GM12878 (cell line): ENCODE measurements around the gene PLXNC1. TPM values are rescaled to one million over a fixed set of nuclear protein-coding genes. Genes with fewer than 3 reads are reported as not detected.

Source experiments
- ATAC-seq: fragments of 200-7000 bp; cut with Tn5 transposase; 3 replicates; pipeline ENCODE4 v1.9.1; 2020; ENCODE audit warnings: mild to moderate bottlenecking, moderate library complexity
- BruUV-seq: library from RNA; stranded (reverse); fragments of 400-500 nt; replicated peaks from 2 replicates; lab custom pipeline; 2021; lab: Mats Ljungman, UMichigan
- CTCF ChIA-PET: fragments of 300-600 bp; sonication (Branson Sonifier 250); formaldehyde crosslinking; extraction: SDS; loops from one replicate; lab custom pipeline; 2021; ENCODE audit warnings: inconsistent platforms; lab: Yijun Ruan, JAX
- POLR2A ChIA-PET: fragments of 350-600 bp; formaldehyde crosslinking; extraction: SDS; loops from one replicate; lab custom pipeline; 2021; ENCODE audit warnings: inconsistent platforms; lab: Charles Lee
- RAD21 ChIA-PET: fragments of 300-600 bp; sonication (Branson Sonifier 250); formaldehyde crosslinking; loops from one replicate; lab custom pipeline; 2023; ENCODE audit warnings: antibody characterized with exemption; ENCODE audit not compliant: unreplicated experiment; lab: Charles Lee
- SMC1A ChIA-PET: fragments of 300-600 bp; sonication (Branson Sonifier 250); formaldehyde crosslinking; loops from one replicate; lab custom pipeline; 2023; ENCODE audit not compliant: unreplicated experiment, uncharacterized antibody; lab: Charles Lee
- DNase-seq: peaks from one replicate; pipeline ENCODE4 v3.0.0-alpha.2; 2011; ENCODE audit warnings: low read depth, low spot score
- FAIRE-seq: peaks from 3 replicates; lab custom pipeline; 2011; peaks lifted over from hg19 to GRCh38; lab: Jason Lieb, UNC
- H2AFZ ChIP-seq: 2 replicates; pipeline ENCODE4 v1.6.0; 2011; ENCODE audit warnings: low read depth, low read length, control low read depth; ENCODE audit not compliant: control insufficient read depth
- H3K27ac ChIP-seq: 2 replicates; pipeline ENCODE4 v1.5.1; 2011; ENCODE audit warnings: control low read depth; ENCODE audit not compliant: control insufficient read depth, insufficient read depth
- H3K27me3 ChIP-seq, 2 experiments: replicated peaks in 1 of 2; 2 replicates each; pipeline versions ENCODE4 v1.6.0 to v1.6.1; 2011; ENCODE audit warnings: low read length in 1 of 2; ENCODE audit not compliant: control insufficient read depth in 2 of 2, insufficient read depth in 2 of 2
- H3K36me3 ChIP-seq, 2 experiments: 2 replicates each; pipeline ENCODE4 v1.5.1; 2011; ENCODE audit warnings: low read length in 1 of 2; ENCODE audit not compliant: control insufficient read depth in 2 of 2, insufficient read depth in 2 of 2
- H3K4me1 ChIP-seq: 2 replicates; pipeline ENCODE4 v1.6.1; 2011; ENCODE audit warnings: mild to moderate bottlenecking, low read length, moderate library complexity, mixed read lengths; ENCODE audit not compliant: control insufficient read depth, insufficient read depth
- H3K4me2 ChIP-seq: 2 replicates; pipeline ENCODE4 v1.6.0; 2011; ENCODE audit warnings: control low read depth; ENCODE audit not compliant: control insufficient read depth, insufficient read depth
- H3K4me3 ChIP-seq: fragments of 200-600 bp; sonication (generic); 2 replicates; pipeline ENCODE4 v1.5.1; 2016
- H3K79me2 ChIP-seq: 2 replicates; pipeline ENCODE4 v1.6.0; 2011; ENCODE audit warnings: low read length; ENCODE audit not compliant: control insufficient read depth, insufficient read depth
- H3K9ac ChIP-seq: 2 replicates; pipeline ENCODE4 v1.8.0; 2011; ENCODE audit warnings: low read length, control low read depth, mixed read lengths; ENCODE audit not compliant: control insufficient read depth, insufficient read depth
- H3K9me3 ChIP-seq: replicated peaks from 3 replicates; pipeline ENCODE4 v1.5.1; 2011; ENCODE audit warnings: mild to moderate bottlenecking, low read length; ENCODE audit not compliant: control insufficient read depth, insufficient read depth
- H4K20me1 ChIP-seq: 2 replicates; pipeline ENCODE4 v1.6.0; 2011; ENCODE audit not compliant: control insufficient read depth, insufficient read depth
- BACH1 ChIP-seq: fragments of 450-650 bp; IDR thresholded peaks from 2 replicates; pipeline ENCODE4 v1.6.1; 2017; ENCODE audit warnings: mild to moderate bottlenecking, borderline replicate concordance
- EGR1 ChIP-seq, 2 experiments: IDR thresholded peaks; 1 replicate in 1 of 2; 2 replicates in 1 of 2; pipeline ENCODE4 v1.6.1; 2011 to 2012; ENCODE audit warnings: low read depth in 2 of 2, low read length in 2 of 2, borderline replicate concordance in 1 of 2, mild to moderate bottlenecking in 1 of 2, moderate library complexity in 1 of 2
- ETV6 ChIP-seq, 2 experiments: fragments of 450-650 bp in 1 of 2; IDR thresholded peaks in 1 of 2; conservative IDR thresholded peaks in 1 of 2; 2 replicates each; pipeline ENCODE4 v1.6.1; 2014; ENCODE audit warnings: antibody characterized with exemption in 1 of 2, borderline replicate concordance in 1 of 2, low read depth in 1 of 2, mild to moderate bottlenecking in 1 of 2, moderate library complexity in 1 of 2
- YY1 ChIP-seq: IDR thresholded peaks from 2 replicates; pipeline ENCODE4 v1.6.1; 2011; ENCODE audit warnings: low read depth, mild to moderate bottlenecking, low read length
- WGBS: methylation state at CpG from one replicate; pipeline ENCODE4 v1.1.6; 2016; ENCODE audit warnings: low lambda C conversion rate; ENCODE audit not compliant: insufficient replicate concordance, insufficient coverage; ENCODE audit errors: missing lambda C conversion rate; 5-methylcytosine and 5-hydroxymethylcytosine counted together
- in situ Hi-C: fragments of 300-500 bp; cut with MboI; formaldehyde crosslinking; loops from 9 replicates; pipeline ENCODE4 v1.14.3; 2018; ENCODE audit warnings: mixed read lengths
- intact Hi-C: fragments of 100-400 bp; cut with micrococcal nuclease; formaldehyde crosslinking; loops from one replicate; pipeline ENCODE4 v1.14.2; 2022; ENCODE audit not compliant: unreplicated experiment
- polyA plus RNA-seq, 11 experiments: library from polyadenylated mRNA; depleted of rRNA in 4 of 11; unstranded in 6 of 11; stranded (reverse) in 5 of 11; fragments of >200 nt; fragmentation: Nextera tagmentation in 4 of 11; fragmentation: Illumina TruSeq in 1 of 11; extraction: Ambion mirVana in 4 of 11; extraction: Trizol in 1 of 11; gene quantifications; 1 replicate in 1 of 11; 2 replicates in 10 of 11; pipeline versions ENCODE4 v1.2.1 to v1.2.3, GENCODE V29; 2011 to 2016; ENCODE audit warnings: inconsistent platforms in 2 of 11, missing spikeins in 2 of 11, low read depth in 1 of 11
- total RNA-seq, 4 experiments: library from RNA; depleted of rRNA in 3 of 4; stranded (reverse); fragments of >200 nt in 3 of 4; fragmentation: Illumina TruSeq in 1 of 4; extraction: Trizol in 1 of 4; gene quantifications; 2 replicates each; pipeline versions ENCODE4 v1.2.1 to v1.2.3, GENCODE V29; 2013 to 2021
- TF ChIP-seq, protein P1 (sequence below): fragments of 450-650 bp; formaldehyde crosslinking; IDR thresholded peaks from 2 replicates; pipeline ENCODE4 v1.4.0; 2020; ENCODE audit warnings: mild to moderate bottlenecking, moderate library complexity

The PLXNC1 gene
- total and polyA plus RNA-seq, 10 of the 15 experiments (the other 5 are each of a cell fraction or from before 2014, with no cell fraction given): 5.2 to 41.2 (median 24.6) TPM

DNA sequence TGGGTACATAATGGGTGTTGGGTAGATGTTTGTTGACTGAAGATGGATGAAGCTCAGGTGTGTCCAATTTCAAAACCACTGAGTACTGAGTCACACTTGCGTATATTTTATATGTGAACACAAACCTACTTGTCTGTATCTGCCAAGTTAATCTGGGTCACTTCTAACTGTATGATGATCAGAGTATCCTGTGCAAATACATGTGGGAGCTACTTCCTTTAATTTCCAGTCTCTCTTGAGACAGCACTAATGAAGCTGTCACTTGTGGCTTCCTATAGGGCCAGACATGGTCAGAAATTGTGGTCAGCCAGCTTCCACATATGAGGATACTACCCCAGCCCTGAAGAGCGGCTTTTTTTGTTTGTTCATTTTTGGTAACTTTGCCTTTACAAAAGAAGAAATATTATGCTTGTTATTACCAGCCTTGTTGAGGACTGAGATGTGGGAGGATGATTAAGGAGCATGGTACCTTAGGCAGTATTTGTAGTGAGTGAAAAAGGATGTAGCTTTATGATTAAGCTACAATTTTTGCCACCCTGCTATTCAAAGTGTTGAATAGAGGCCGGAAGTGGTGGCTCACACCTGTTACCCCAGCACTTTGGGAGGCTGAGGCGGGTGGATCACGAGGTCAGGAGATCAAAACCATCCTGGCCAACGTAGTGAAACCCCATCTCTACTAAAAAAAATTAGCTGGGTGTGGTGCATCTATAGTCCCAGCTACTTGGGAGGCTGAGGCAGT is 32.4 kb downstream of the PLXNC1 start:
- CTCF ChIA-PET: interaction anchor here (0.7 to 1.6 kb wide), 3 partner anchors 14 to 29 kb away, joined by 3 to 7 read pairs (median 5); no protein-coding TSS in a partner anchor
- H3K9ac ChIP-seq: no peak overlapping the region
- H3K4me3 ChIP-seq: no peak overlapping the region
- SMC1A ChIA-PET: interaction anchor here (1.1 to 16.3 kb wide), 7 partner anchors 9 to 74 kb away, joined by 3 to 367 read pairs (median 4); partner anchors contain the start of gene PLXNC1
- ATAC-seq (no peak), DNase-seq (no peak), FAIRE-seq (no peak)
- H3K4me2 ChIP-seq: no peak overlapping the region
- TF ChIP-seq ETV6 (conservative IDR thresholded peaks at IDR 0.05 in 1 of 2, IDR thresholded peaks at IDR 0.05 in 1 of 2; ENCODE audit: borderline replicate concordance in 1 of 2, low read depth in 1 of 2) (no peak), BACH1 (no peak), EGR1 (IDR thresholded peaks at IDR 0.05; ENCODE audit: borderline replicate concordance in 1 of 2, low read depth in 2 of 2, low read length in 2 of 2) (no peak), YY1 (no peak)
- TF ChIP-seq, protein P1, sequence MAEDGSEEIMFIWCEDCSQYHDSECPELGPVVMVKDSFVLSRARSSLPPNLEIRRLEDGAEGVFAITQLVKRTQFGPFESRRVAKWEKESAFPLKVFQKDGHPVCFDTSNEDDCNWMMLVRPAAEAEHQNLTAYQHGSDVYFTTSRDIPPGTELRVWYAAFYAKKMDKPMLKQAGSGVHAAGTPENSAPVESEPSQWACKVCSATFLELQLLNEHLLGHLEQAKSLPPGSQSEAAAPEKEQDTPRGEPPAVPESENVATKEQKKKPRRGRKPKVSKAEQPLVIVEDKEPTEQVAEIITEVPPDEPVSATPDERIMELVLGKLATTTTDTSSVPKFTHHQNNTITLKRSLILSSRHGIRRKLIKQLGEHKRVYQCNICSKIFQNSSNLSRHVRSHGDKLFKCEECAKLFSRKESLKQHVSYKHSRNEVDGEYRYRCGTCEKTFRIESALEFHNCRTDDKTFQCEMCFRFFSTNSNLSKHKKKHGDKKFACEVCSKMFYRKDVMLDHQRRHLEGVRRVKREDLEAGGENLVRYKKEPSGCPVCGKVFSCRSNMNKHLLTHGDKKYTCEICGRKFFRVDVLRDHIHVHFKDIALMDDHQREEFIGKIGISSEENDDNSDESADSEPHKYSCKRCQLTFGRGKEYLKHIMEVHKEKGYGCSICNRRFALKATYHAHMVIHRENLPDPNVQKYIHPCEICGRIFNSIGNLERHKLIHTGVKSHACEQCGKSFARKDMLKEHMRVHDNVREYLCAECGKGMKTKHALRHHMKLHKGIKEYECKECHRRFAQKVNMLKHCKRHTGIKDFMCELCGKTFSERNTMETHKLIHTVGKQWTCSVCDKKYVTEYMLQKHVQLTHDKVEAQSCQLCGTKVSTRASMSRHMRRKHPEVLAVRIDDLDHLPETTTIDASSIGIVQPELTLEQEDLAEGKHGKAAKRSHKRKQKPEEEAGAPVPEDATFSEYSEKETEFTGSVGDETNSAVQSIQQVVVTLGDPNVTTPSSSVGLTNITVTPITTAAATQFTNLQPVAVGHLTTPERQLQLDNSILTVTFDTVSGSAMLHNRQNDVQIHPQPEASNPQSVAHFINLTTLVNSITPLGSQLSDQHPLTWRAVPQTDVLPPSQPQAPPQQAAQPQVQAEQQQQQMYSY (CRISPR knock-in tag): no peak
- RAD21 ChIA-PET: interaction anchor here (0.7 kb wide), 1 partner anchor 25 kb away, joined by 3 read pairs; no protein-coding TSS in a partner anchor
- WGBS: 85% methylated on average over 6 of the region's 6 CpGs
- peaks cover 2% of the 10 kb centered on the region for H3K79me2 ChIP-seq
- H3K4me1 ChIP-seq: peaks cover 10% of the 10 kb centered on the region
- no peaks in the 10 kb centered on the region for H3K27me3 ChIP-seq
- H4K20me1 ChIP-seq: no peaks in the 10 kb centered on the region
- H2AFZ ChIP-seq: no peak overlapping the region
- no peak overlapping the region for H3K27ac ChIP-seq
- in situ Hi-C loops (no loop called here), intact Hi-C loops (no loop called here)
- H3K36me3 ChIP-seq: peaks cover 0 to 15% of the 10 kb centered on the region in 2 experiments; a peak in 1 of 4 replicates
- POLR2A ChIA-PET: interaction anchor here (0.7 to 0.9 kb wide), 3 partner anchors 8 to 82 kb away, joined by 3 to 6 read pairs (median 3); no protein-coding TSS in a partner anchor
- H3K9me3 ChIP-seq: peaks cover 8% of the 10 kb centered on the region
- BruUV-seq: no TSS peak
